GM12891 (cell line): ENCODE measurements around the gene KIF6.

Experiments
- DNase-seq: peaks from one replicate; pipeline ENCODE4 v3.0.0; 2011; ENCODE audit warnings: low spot score; ENCODE audit not compliant: insufficient read length
- FAIRE-seq: peaks from 2 replicates; lab custom pipeline; 2011; peaks lifted over from hg19 to GRCh38; lab: Jason Lieb, UNC
- PAX5 ChIP-seq: IDR thresholded peaks from 2 replicates; pipeline ENCODE4 v1.6.1; 2011; ENCODE audit warnings: low read length, moderate library complexity, mild to moderate bottlenecking; ENCODE audit not compliant: insufficient read depth, severe bottlenecking
- POLR2A ChIP-seq: IDR thresholded peaks from 2 replicates; pipeline ENCODE4 v1.6.1; 2011; ENCODE audit warnings: low read depth, low read length, control low read depth
- POLR2AphosphoS5 ChIP-seq: IDR thresholded peaks from 2 replicates; pipeline ENCODE4 v1.6.1; 2011; ENCODE audit warnings: low read depth, low read length, control low read depth
- POU2F2 ChIP-seq: IDR thresholded peaks from 2 replicates; pipeline ENCODE4 v1.6.1; 2011; ENCODE audit warnings: low read depth, mild to moderate bottlenecking, control low read depth, low read length, moderate library complexity
- SPI1 ChIP-seq: IDR thresholded peaks from 2 replicates; pipeline ENCODE4 v1.6.1; 2011; ENCODE audit warnings: low read depth, low read length, control low read depth
- TAF1 ChIP-seq: IDR thresholded peaks from 2 replicates; pipeline ENCODE4 v1.6.1; 2011; ENCODE audit warnings: low read depth, low read length, control low read depth

Gene KIF6

DNA sequence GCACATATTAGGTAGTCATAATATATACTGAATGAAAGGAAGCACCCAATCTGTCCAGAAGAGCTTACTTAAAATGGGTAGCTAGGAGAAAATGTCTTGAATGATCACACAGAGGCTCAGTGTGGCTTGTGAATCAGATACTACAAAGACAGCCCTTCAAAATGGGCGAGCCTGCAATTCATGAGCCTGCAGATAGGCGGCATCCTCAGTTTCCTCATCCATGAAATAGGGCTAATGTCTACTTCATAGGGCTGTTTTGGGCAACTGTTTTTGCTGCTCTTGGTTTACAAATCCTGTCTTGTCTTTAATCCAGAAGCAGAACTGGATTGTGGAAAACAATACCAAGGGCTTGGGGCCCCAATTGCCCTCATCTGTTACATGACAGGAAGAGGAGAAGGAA, 273.4 kb downstream of the KIF6 start:
- TF ChIP-seq POU2F2 (no peak), TAF1 (no peak), POLR2A (no peak)
- FAIRE-seq: no peak
- peak; percentile 17 for DNase-seq

DNA sequence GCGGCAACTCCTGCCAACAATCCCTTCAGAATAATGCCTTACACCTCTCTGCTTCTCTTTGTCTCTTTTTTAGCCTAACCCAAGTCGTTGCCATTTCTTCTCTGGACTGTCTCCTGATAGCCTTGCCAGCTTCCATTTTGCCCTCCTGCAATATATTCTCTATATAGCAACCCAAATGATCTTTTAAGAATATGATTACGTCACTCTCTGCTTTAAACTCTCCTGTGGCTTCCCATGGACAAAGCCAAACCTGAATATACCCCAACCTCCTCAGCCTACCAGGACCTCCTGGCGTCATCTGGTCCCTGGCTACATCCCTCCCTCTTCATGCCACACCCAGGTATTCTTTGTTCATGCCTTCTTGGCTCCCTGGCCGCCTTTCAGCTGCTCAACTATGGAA, 276.2 kb downstream of the KIF6 start:
- no peak for FAIRE-seq
- TF ChIP-seq POLR2A (no peak), SPI1 (no peak), PAX5 (no peak), TAF1 (no peak), POU2F2 (no peak), POLR2AphosphoS5 (no peak)
- no peak for DNase-seq

GRCh38 chr6:39446909-39447308, 278.3 kb downstream of the KIF6 start:
- TF ChIP-seq POLR2A (no peak), PAX5 (no peak), SPI1 (no peak), POU2F2 (no peak)
- DNase-seq (no peak), FAIRE-seq (no peak)

- FAIRE-seq: no peak
- no peak for TF ChIP-seq POU2F2
- TF ChIP-seq POLR2AphosphoS5: no peak
- no peak for TF ChIP-seq SPI1
- no peak for TF ChIP-seq PAX5
- no peak for TF ChIP-seq POLR2A
- TF ChIP-seq TAF1: no peak
- DNase-seq: no peak
These were observed 279.5 kb downstream of the KIF6 start for GRCh38 chr6:39445667-39446066.

DNA sequence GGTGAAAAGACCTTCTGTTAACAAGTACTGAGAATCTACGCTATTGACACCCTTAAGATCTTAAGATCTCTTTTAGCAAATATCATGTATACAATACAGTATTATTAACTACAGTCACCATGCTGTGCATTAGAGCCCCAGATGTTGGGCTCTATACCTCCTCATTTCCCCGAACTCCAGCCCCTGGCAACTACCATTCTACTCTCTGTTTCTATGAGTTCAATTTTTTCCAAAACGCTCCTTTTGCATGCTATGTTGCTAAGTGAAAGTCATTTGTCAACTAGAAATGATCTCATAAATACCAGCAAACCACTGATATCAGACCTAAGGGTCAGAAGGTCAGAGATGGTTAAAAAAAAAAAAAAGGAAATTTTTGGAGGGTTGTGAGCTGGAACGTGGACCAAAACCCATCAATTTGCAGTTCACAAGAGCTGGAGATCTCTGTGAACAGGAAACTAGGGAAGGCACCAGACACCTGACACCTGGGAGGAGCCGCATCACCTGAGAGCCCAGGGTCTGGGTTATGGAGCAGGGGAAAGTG, 280.7 kb downstream of the KIF6 start:
- TF ChIP-seq POU2F2 (no peak), POLR2A (no peak), TAF1 (no peak), POLR2AphosphoS5 (no peak), PAX5 (no peak), SPI1 (no peak)
- FAIRE-seq (no peak), DNase-seq (no peak)

DNA sequence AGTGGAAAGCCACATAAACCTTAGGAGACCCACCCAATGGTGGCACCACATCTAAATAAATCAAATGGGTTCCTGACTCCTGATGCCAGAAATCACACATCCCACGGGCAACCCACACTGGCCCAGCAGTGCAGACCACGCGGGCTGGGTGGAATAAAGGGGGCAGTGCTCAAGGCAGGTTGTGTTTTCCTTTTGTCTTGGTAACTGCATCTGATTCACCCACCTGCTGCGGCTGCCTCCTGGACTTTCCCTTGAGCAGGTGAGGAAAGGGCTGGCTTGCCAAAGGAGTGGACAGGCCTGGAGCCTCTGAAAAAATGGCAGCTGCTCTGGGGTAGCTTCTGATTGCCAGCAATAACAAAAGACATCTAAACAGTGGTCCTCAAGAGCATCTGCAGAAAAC, 283.2 kb downstream of the KIF6 start:
- FAIRE-seq: no peak
- no peak for TF ChIP-seq PAX5
- no peak for TF ChIP-seq SPI1
- no peak for TF ChIP-seq POU2F2
- TF ChIP-seq POLR2AphosphoS5: no peak
- TF ChIP-seq POLR2A: no peak
- TF ChIP-seq TAF1: no peak

GRCh38 chr6:39441301-39441700, 283.9 kb downstream of the KIF6 start:
- DNase-seq (no peak), FAIRE-seq (no peak)
- TF ChIP-seq SPI1 (no peak), POLR2AphosphoS5 (no peak), POU2F2 (no peak)

More for the DNA sequence above, 283.2 kb downstream of the KIF6 start:
- no peak for DNase-seq

DNA sequence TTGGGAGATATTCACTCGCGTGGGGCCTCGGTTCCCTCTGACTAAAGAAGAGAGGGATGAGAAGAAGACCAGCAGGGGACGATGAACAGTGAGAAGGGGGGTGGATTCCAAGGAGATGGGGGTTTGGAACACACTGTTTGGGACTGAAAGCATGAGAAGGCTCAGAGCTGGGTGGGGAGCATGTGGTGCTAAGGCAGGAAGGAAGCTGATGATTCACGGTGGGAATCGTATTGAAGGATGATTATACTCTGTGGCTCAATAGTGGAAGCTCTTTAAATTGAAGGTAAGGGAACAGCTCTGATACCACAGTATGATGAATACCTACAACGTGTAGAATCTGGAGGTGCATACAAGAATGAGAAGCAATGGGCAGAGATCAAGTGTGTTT, 285.2 kb downstream of the KIF6 start:
- DNase-seq: no peak
- FAIRE-seq: no peak
- TF ChIP-seq PAX5: no peak
- no peak for TF ChIP-seq POU2F2
- TF ChIP-seq TAF1: no peak
- TF ChIP-seq POLR2AphosphoS5: no peak
- no peak for TF ChIP-seq SPI1
- no peak for TF ChIP-seq POLR2A

- TF ChIP-seq POLR2AphosphoS5: no peak
- no peak for TF ChIP-seq POU2F2
- TF ChIP-seq TAF1: no peak
- TF ChIP-seq POLR2A: no peak
- TF ChIP-seq SPI1: no peak
- no peak for TF ChIP-seq PAX5
- FAIRE-seq (no peak), DNase-seq (no peak)
These were observed 285.7 kb downstream of the KIF6 start for GRCh38 chr6:39439342-39440038.

DNA sequence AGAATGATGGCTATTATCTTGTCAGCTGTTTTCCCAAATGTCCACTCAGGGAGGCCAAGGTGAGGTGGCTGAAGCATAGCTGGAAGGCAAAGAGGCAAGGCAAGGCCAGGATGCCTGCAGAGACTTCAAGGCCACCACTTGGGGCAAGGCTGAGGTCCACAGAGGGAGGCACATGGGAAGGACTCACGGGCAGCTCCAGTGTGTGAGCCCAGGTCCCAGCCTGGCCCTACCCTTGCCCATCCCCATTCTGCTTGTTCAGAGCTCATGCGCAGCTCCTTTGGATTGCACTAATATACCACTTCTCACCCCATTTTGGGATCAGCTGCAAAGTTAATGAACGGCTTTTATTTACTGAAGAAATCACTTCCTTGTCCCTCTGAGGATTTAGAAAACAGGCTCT, 291.6 kb downstream of the KIF6 start:
- no peak for DNase-seq

DNA sequence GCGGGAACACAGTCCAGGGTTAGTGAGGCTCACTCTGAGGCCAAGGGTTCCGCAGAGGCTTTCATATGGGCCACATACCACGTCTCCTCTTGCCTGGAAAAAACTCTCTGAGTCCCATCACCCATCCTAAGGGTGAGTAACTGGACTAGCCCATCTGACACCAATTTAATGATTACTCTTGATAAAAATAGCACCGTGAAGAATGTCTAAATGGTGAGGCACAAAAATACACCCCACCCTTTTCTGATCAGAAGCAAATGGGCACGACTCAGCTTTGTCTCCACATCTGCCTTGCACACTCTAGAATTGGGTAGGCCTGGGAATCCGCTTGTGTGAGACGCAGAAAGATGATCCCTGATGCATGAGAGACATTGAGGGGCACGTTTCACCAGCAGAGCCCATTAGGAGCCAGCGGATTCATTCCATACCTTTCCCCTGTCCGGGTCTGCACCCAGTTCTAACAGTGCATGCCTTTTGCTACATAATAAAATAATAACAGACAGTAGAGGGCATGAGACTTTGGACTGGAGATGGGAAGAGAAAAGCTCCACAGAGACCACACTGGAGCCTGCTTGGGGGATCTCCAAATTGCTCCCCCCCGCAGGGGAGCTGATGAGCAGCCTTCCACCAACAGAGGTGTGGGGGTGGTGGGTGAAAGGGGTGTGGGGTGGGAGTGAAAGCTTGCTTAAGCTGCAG, 292.7 kb downstream of the KIF6 start:
- FAIRE-seq: no peak
- DNase-seq: no peak
- no peak for TF ChIP-seq POLR2AphosphoS5
- TF ChIP-seq POU2F2: no peak
- no peak for TF ChIP-seq SPI1
- no peak for TF ChIP-seq TAF1
- no peak for TF ChIP-seq POLR2A
- no peak for TF ChIP-seq PAX5

More for the DNA sequence above, 291.6 kb downstream of the KIF6 start:
- TF ChIP-seq POU2F2 (no peak), POLR2AphosphoS5 (no peak), SPI1 (no peak), POLR2A (no peak)
- no peak for FAIRE-seq
